Pericardium fibroblast (primary cell): Measurements from ENCODE around the gene TAAR1. TPM values are rescaled to one million over a fixed set of nuclear protein-coding genes. Genes with fewer than 3 reads are reported as not detected.

Experiments
- total RNA-seq: library from RNA; depleted of rRNA; stranded (reverse); fragments of >200 nt; gene quantifications from 2 replicates; pipeline ENCODE4 v1.2.3, GENCODE V29; 2015

The TAAR1 gene
- not detected in 2 replicates for total RNA-seq

GRCh38 chr6:132659082-132659481, at the start of gene TAAR1:
Gene TAAR1 (minus strand): TSS chr6:132659182. CDS start chr6:132646003, 13,179 bp downstream.

GRCh38 chr6:132624175-132624574, 34.8 kb downstream of the TAAR1 start, which contains the start of gene TAAR2:
Gene TAAR2 (minus strand): TSS chr6:132624275. CDS start chr6:132624275, 0 bp downstream.

Other genes with a start within 250 kb of the TAAR1 start
- 29.1 and 30.4 TPM in 2 replicates for gene STX7, start 146.1 kb downstream of the TAAR1 start, total RNA-seq
- gene TAAR9, start 120.9 kb downstream of the TAAR1 start, total RNA-seq = not detected in 2 replicates
- not detected in 2 replicates for gene TAAR8, start 106.5 kb downstream of the TAAR1 start, total RNA-seq
- gene TAAR6, start 88.9 kb downstream of the TAAR1 start, total RNA-seq = not detected in 2 replicates
- not detected in 2 replicates for gene TAAR5, start 69.4 kb downstream of the TAAR1 start, total RNA-seq
- gene TAAR2, start 34.9 kb downstream of the TAAR1 start, total RNA-seq = not detected in 2 replicates
- gene VNN1, start 54.9 kb upstream of the TAAR1 start, total RNA-seq = 0.70 TPM in 1 of 2 replicates, not detected in the other
- gene VNN2, start 98.7 kb upstream of the TAAR1 start, total RNA-seq = 0.12 TPM in 1 of 2 replicates, not detected in the other
- gene SLC18B1, start 139.5 kb upstream of the TAAR1 start, total RNA-seq = 3.7 and 5.6 TPM in 2 replicates
- gene RPS12, start 155.4 kb upstream of the TAAR1 start, total RNA-seq = 3,510 and 4,405 TPM in 2 replicates